Neural crest cell (in vitro differentiated cells): ENCODE measurements around the gene XYLB. TPM values are rescaled to one million over a fixed set of nuclear protein-coding genes. Genes with fewer than 3 reads are reported as not detected.

ENCODE experiments used
- DNase-seq: peaks from one replicate; pipeline ENCODE4 v3.0.0; 2021; ENCODE audit warnings: low read depth, mixed read lengths, low spot score
- H3K27ac Mint-ChIP-seq: one replicate; pipeline ENCODE4 v1.8.0; 2021; ENCODE audit warnings: mild to moderate bottlenecking, mixed read lengths; ENCODE audit not compliant: unreplicated experiment
- H3K27me3 Mint-ChIP-seq: 2 replicates; pipeline ENCODE4 v1.8.0; 2021; ENCODE audit warnings: low read depth, mild to moderate bottlenecking, mixed read lengths
- H3K36me3 Mint-ChIP-seq: 2 replicates; pipeline ENCODE4 v1.8.0; 2021; ENCODE audit warnings: low read depth, mild to moderate bottlenecking, mixed read lengths
- H3K4me1 Mint-ChIP-seq: 2 replicates; pipeline ENCODE4 v1.8.0; 2021; ENCODE audit warnings: mixed read lengths
- H3K4me3 Mint-ChIP-seq: one replicate; pipeline ENCODE4 v1.8.0; 2021; ENCODE audit warnings: mild to moderate bottlenecking, mixed read lengths
- H3K9me3 Mint-ChIP-seq: 2 replicates; pipeline ENCODE4 v1.8.0; 2021; ENCODE audit warnings: mixed read lengths
- total RNA-seq: library from RNA; stranded (reverse); gene quantifications from 2 replicates; pipeline ENCODE4 v1.2.1, GENCODE V29; 2021
- TF ChIP-seq, protein P1 (sequence below): fragments of 200-600 bp; sonication (generic); conservative IDR thresholded peaks from 2 replicates; pipeline ENCODE4 v1.5.0; 2021; ENCODE audit warnings: antibody characterized with exemption, mild to moderate bottlenecking

XYLB gene
- total RNA-seq, 1 donor from 2014 or later = 12.0 TPM

DNA sequence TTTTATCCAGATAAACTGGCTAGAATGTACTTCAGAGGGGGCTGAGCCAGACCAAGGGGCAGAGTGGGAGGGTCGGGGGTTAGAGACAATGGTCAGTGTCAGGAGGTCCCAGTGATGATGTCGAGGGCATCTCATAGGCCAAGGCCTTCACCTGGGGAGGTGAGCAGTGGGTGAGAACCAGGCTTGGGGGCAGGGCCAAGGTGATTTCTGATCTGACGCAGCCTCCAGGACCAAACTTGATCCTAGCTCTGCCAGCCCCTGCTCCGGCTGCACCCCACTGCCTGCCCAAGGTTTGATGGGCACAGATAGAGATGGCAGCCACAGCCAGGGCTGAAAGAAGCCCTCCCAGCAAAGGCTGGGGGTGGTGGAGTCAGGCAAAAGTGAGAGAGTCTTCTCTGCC, 14.9 kb downstream of the XYLB start:
- Mint-ChIP-seq H3K27me3 (no peaks in the 10 kb centered on the region), H3K4me1 (no peaks in the 10 kb centered on the region), H3K27ac (no peak overlapping the region), H3K4me3 (no peak overlapping the region), H3K9me3 (no peaks in the 10 kb centered on the region), H3K36me3 (peaks cover 13% of the 10 kb centered on the region)
- DNase-seq = no peak
- TF ChIP-seq, protein P1, sequence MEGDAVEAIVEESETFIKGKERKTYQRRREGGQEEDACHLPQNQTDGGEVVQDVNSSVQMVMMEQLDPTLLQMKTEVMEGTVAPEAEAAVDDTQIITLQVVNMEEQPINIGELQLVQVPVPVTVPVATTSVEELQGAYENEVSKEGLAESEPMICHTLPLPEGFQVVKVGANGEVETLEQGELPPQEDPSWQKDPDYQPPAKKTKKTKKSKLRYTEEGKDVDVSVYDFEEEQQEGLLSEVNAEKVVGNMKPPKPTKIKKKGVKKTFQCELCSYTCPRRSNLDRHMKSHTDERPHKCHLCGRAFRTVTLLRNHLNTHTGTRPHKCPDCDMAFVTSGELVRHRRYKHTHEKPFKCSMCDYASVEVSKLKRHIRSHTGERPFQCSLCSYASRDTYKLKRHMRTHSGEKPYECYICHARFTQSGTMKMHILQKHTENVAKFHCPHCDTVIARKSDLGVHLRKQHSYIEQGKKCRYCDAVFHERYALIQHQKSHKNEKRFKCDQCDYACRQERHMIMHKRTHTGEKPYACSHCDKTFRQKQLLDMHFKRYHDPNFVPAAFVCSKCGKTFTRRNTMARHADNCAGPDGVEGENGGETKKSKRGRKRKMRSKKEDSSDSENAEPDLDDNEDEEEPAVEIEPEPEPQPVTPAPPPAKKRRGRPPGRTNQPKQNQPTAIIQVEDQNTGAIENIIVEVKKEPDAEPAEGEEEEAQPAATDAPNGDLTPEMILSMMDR = no peak

DNA sequence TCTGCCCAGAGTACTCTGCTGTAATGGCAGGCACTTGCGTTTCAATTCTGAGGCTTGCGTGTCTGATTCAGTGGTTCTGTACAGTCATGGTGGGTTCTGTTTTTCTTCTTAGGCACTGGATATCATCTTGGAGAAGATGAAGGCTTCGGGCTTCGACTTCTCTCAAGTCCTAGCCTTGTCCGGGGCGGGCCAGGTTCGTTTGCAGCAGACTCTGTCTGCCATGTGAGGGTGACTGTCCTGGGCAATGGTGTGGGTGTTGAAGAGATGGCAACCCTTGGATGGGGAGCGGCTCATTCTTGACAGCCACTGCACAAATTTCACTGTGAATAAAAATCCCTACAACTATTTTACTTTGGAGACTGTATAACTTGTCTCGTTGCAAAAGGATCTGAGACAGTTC, 16.2 kb downstream of the XYLB start:
- H3K4me3 Mint-ChIP-seq = no peak overlapping the region
- TF ChIP-seq, protein P1 = no peak
- H3K9me3 Mint-ChIP-seq = no peaks in the 10 kb centered on the region
- H3K27me3 Mint-ChIP-seq = no peaks in the 10 kb centered on the region
- H3K27ac Mint-ChIP-seq = no peak overlapping the region
- H3K4me1 Mint-ChIP-seq = no peaks in the 10 kb centered on the region
- peaks cover 13% of the 10 kb centered on the region for H3K36me3 Mint-ChIP-seq
- no peak for DNase-seq

DNA sequence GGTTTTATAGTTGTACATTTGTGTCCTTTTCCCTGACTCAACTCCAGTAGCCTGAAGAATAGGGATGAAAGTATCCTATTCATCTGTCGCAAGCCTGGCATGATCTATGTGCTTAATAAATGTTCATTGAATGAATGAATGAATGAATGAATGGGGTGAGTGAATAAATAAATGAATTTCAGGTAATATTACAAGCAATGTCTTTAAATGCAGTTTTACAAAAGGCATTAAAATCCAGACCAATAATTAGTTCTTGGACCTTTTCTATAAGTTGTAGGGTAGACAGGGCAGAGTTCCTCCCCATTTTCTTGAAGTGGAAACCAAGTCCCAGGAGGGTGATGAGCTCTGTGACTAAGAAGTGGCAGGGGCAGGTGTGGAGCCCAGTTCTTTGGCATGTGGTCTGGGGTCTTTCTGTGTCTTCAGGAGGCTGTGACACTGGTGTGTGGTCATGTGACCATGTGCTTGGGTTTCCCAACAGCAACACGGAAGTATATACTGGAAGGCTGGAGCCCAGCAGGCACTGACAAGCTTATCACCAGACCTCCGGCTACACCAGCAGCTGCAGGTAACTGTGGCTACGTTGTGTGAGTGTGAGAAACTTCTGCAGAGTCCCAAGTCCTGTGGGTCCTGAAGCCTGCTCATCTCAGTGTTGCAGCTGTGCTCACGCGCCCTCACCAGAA, 18.3 kb downstream of the XYLB start:
- Mint-ChIP-seq H3K36me3 (peaks cover 14% of the 10 kb centered on the region), H3K27ac (no peak overlapping the region), H3K27me3 (no peaks in the 10 kb centered on the region), H3K4me1 (no peaks in the 10 kb centered on the region), H3K4me3 (no peak overlapping the region), H3K9me3 (no peaks in the 10 kb centered on the region)
- no peak for DNase-seq
- TF ChIP-seq, protein P1 = no peak

DNA sequence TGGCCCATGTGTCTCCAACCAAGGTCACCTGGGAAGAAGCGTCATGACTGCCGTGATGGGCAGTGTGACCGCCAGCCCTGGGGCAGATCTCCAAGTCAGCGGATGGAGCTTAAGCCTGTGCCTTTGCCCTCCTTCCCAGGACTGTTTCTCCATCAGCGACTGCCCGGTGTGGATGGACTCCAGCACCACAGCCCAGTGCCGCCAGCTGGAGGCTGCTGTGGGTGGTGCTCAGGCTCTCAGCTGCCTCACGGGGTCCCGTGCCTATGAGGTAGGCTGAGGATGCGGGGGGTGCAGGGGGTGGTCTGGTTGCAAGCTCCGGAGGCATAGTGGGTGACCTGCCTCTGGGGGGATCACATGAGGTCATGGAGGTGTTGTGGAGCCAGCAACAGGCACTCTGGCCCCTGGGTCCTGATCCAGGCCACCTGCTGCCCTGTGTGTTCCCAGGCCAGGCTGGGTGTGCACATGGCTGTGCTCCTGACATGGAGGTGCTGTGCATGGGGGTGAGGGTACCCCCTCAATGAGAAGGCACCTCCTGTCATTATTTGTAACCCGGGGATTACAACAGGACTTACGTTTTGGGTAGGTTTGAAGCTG, 19.0 kb downstream of the XYLB start:
- H3K9me3 Mint-ChIP-seq = no peaks in the 10 kb centered on the region
- H3K27ac Mint-ChIP-seq = no peak overlapping the region
- DNase-seq = no peak
- TF ChIP-seq, protein P1 = no peak
- peaks cover 16% of the 10 kb centered on the region for H3K36me3 Mint-ChIP-seq
- H3K4me3 Mint-ChIP-seq = no peak overlapping the region
- no peaks in the 10 kb centered on the region for H3K4me1 Mint-ChIP-seq
- no peaks in the 10 kb centered on the region for H3K27me3 Mint-ChIP-seq

DNA sequence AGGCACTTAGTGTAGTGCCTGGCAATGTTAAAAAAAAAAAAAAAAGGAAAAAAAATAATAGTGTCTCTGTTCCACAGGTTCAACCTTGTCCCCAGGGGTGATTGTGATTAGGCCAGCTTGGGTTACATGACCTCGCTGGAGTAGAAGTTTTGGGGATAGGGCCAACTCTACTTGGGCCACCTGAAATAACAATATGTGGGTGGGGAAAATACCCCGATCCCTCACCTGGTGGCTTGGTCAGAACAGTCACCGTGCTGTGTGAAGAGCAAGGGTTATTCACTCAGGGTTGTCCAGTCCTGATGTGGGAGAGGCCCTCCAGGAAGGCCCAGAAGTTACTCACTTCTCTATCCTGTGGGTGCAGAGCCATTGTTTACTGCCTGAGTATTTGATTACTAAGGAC, 19.5 kb downstream of the XYLB start:
- H3K4me3 Mint-ChIP-seq = no peak overlapping the region
- H3K36me3 Mint-ChIP-seq = peaks cover 16% of the 10 kb centered on the region
- H3K9me3 Mint-ChIP-seq = no peaks in the 10 kb centered on the region
- TF ChIP-seq, protein P1 = no peak
- no peaks in the 10 kb centered on the region for H3K4me1 Mint-ChIP-seq
- DNase-seq = no peak
- H3K27ac Mint-ChIP-seq = no peak overlapping the region
- no peaks in the 10 kb centered on the region for H3K27me3 Mint-ChIP-seq
